ENCODE measurements around the gene MZT2A.
"Not testable (repeated sequence)": the region's sequence is repeated elsewhere in the genome, so short reads cannot be mapped to it uniquely, and the experiment has no call there.

MZT2A gene

GRCh38 chr2:131492015-131492417 is at the start of gene MZT2A:
MZT2A (minus strand) TSS chr2:131492397; CDS start chr2:131492376, 21 bp downstream.
- DNase-seq: not testable (repeated sequence)

- not testable (repeated sequence) for DNase-seq
Measured at GRCh38 chr2:131538856-131539255, 46.7 kb upstream of the MZT2A start.

GRCh38 chr2:131536841-131537240 is 44.6 kb upstream of the MZT2A start:
- DNase-seq: not testable (repeated sequence)

GRCh38 chr2:131535951-131536826 is 44.0 kb upstream of the MZT2A start:
- not testable (repeated sequence) for DNase-seq

GRCh38 chr2:131535526-131535925 is 43.3 kb upstream of the MZT2A start:
- DNase-seq: no peak

- not testable (repeated sequence) for DNase-seq
Measured at GRCh38 chr2:131534965-131535364, 42.8 kb upstream of the MZT2A start.

GRCh38 chr2:131534317-131534672 is 42.1 kb upstream of the MZT2A start:
- not testable (repeated sequence) for DNase-seq

GRCh38 chr2:131533609-131534316 is 41.6 kb upstream of the MZT2A start:
- DNase-seq: not testable (repeated sequence)

- not testable (repeated sequence) for DNase-seq
Measured at GRCh38 chr2:131532723-131533608, 40.8 kb upstream of the MZT2A start.

- not testable (repeated sequence) for DNase-seq
Measured at GRCh38 chr2:131531547-131532185, 39.5 kb upstream of the MZT2A start.

- DNase-seq: not testable (repeated sequence)
Measured at GRCh38 chr2:131530626-131531344, 38.6 kb upstream of the MZT2A start.

- not testable (repeated sequence) for DNase-seq
Measured at GRCh38 chr2:131529864-131530445, 37.8 kb upstream of the MZT2A start.

GRCh38 chr2:131528981-131529863 is 37.0 kb upstream of the MZT2A start:
- DNase-seq: not testable (repeated sequence)

GRCh38 chr2:131527131-131528001 is 35.2 kb upstream of the MZT2A start, which contains the start of gene CCDC74A:
CCDC74A (plus strand) TSS chr2:131527888; CDS start chr2:131527971, 83 bp downstream.
- DNase-seq: peak; percentile 22

- DNase-seq: not testable (repeated sequence)
Measured at GRCh38 chr2:131525256-131525655, 33.1 kb upstream of the MZT2A start.

GRCh38 chr2:131521961-131522781 is 30.0 kb upstream of the MZT2A start:
- no peak for DNase-seq

- DNase-seq: not testable (repeated sequence)
Measured at GRCh38 chr2:131521524-131521923, 29.3 kb upstream of the MZT2A start.

- no peak for DNase-seq
Measured at GRCh38 chr2:131520526-131520925, 28.3 kb upstream of the MZT2A start.

Data from GOT3 (cell line).